Keratinocyte (primary cell): Measurements from ENCODE around the gene CACNA1B.

Source experiments
- CTCF ChIP-seq, 3 experiments: IDR thresholded peaks in 1 of 3; conservative IDR thresholded peaks in 1 of 3; optimal IDR thresholded peaks in 1 of 3; 2 replicates in 2 of 3; 3 replicates in 1 of 3; pipeline versions ENCODE3 to v1.5.1; 2011; ENCODE audit warnings: low read length in 3 of 3, mild to moderate bottlenecking in 3 of 3, moderate library complexity in 2 of 3, control low read depth in 1 of 3, inconsistent platforms in 1 of 3; ENCODE audit not compliant: insufficient read depth in 2 of 3; ENCODE audit errors: extremely low read depth in 1 of 3
- EZH2 ChIP-seq: IDR thresholded peaks from one replicate; pipeline ENCODE4 v1.6.1; 2012; ENCODE audit warnings: inconsistent platforms, mild to moderate bottlenecking, low read length, moderate library complexity

DNA sequence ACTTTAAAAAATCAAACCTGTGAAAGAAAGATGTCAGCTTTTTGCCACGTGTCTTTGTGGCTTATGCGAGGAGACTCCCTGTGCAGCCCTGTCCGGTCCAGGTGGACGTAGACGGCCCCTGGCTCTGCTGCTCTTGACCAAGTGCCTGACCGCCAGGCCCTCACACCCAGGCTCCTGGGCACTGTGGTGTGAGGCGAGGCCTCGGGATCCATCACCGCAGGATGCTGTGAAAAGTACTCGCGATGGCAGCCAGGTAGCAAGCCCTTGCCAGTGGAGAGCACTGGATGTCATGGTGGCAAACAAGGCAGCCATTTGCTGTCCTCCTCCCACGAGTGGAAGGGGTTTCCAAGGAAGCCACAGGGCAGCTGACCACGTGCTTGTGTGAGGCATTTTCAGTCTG lies 245.1 kb downstream of the CACNA1B start:
- TF ChIP-seq CTCF (optimal IDR thresholded peaks at IDR 0.05 in 1 of 3, IDR thresholded peaks at IDR 0.05 in 1 of 3, conservative IDR thresholded peaks at IDR 0.05 in 1 of 3; ENCODE audit: extremely low read depth in 1 of 3, insufficient read depth in 2 of 3, low read length in 3 of 3), result no peak
- TF ChIP-seq EZH2, result no peak
